ENCODE data around the gene ITPR1.

The ITPR1 gene

GRCh38 chr3:4580346-4581123 lies 87.4 kb downstream of the ITPR1 start:
- Histone ChIP-seq H3K4me2 (ENCODE audit: low read length) (no peak overlapping the region), H3F3A (ENCODE audit: insufficient read depth, low read length) (no peaks in the 10 kb centered on the region), H3K9ac (ENCODE audit: low read length) (no peak overlapping the region), H3K4me3 (ENCODE audit: low read depth, low read length, poor library complexity, severe bottlenecking) (no peak overlapping the region), H3K4me1 (ENCODE audit: insufficient read depth, low read length, severe bottlenecking) (no peaks in the 10 kb centered on the region), H3K9me2 (ENCODE audit: low read depth, low read length) (no peaks in the 10 kb centered on the region), H3K27ac (ENCODE audit: low read depth, low read length, poor library complexity, severe bottlenecking) (no peak overlapping the region), H3K27me3 (ENCODE audit: insufficient read depth, low read length) (no peaks in the 10 kb centered on the region), H4K20me1 (ENCODE audit: insufficient read depth, low read length) (no peaks in the 10 kb centered on the region; the same call in 1 of the 2 replicates), H3K36me3 (ENCODE audit: insufficient read depth, low read length) (no peaks in the 10 kb centered on the region), H3K9me3 (ENCODE audit: low read length) (no peaks in the 10 kb centered on the region), H2AFZ (ENCODE audit: low read length) (no peak overlapping the region), H3K79me2 (ENCODE audit: insufficient read depth, low read length) (no peaks in the 10 kb centered on the region)
- TF ChIP-seq EZH2 (IDR thresholded peaks at IDR 0.05; ENCODE audit: borderline replicate concordance, low read length) = no peak
- no peak for TF ChIP-seq CTCF (IDR thresholded peaks at IDR 0.05; ENCODE audit: low read length)

- no peaks in the 10 kb centered on the region for H3K9me3 ChIP-seq (ENCODE audit: low read length)
- H3K36me3 ChIP-seq (ENCODE audit: insufficient read depth, low read length) = no peaks in the 10 kb centered on the region
- no peaks in the 10 kb centered on the region for H3K4me1 ChIP-seq (ENCODE audit: insufficient read depth, low read length, severe bottlenecking)
- no peak overlapping the region for H3K4me2 ChIP-seq (ENCODE audit: low read length)
- no peaks in the 10 kb centered on the region for H3F3A ChIP-seq (ENCODE audit: insufficient read depth, low read length)
- no peaks in the 10 kb centered on the region for H3K9me2 ChIP-seq (ENCODE audit: low read depth, low read length)
- H3K4me3 ChIP-seq (ENCODE audit: low read depth, low read length, poor library complexity, severe bottlenecking) = no peak overlapping the region
- no peak overlapping the region for H2AFZ ChIP-seq (ENCODE audit: low read length)
- H4K20me1 ChIP-seq (ENCODE audit: insufficient read depth, low read length) = no peaks in the 10 kb centered on the region; the same call in 1 of the 2 replicates
- H3K27me3 ChIP-seq (ENCODE audit: insufficient read depth, low read length) = no peaks in the 10 kb centered on the region
- TF ChIP-seq CTCF (IDR thresholded peaks at IDR 0.05; ENCODE audit: low read length) (no peak), EZH2 (IDR thresholded peaks at IDR 0.05; ENCODE audit: borderline replicate concordance, low read length) (no peak)
- H3K9ac ChIP-seq (ENCODE audit: low read length) = no peak overlapping the region
- no peak overlapping the region for H3K27ac ChIP-seq (ENCODE audit: low read depth, low read length, poor library complexity, severe bottlenecking)
- H3K79me2 ChIP-seq (ENCODE audit: insufficient read depth, low read length) = no peaks in the 10 kb centered on the region
Observed at GRCh38 chr3:4581124-4581424, 87.9 kb downstream of the ITPR1 start.

- Histone ChIP-seq H3K9me2 (ENCODE audit: low read depth, low read length) (no peaks in the 10 kb centered on the region), H2AFZ (ENCODE audit: low read length) (no peak overlapping the region), H3K9ac (ENCODE audit: low read length) (no peak overlapping the region), H3K4me3 (ENCODE audit: low read depth, low read length, poor library complexity, severe bottlenecking) (no peak overlapping the region), H3K36me3 (ENCODE audit: insufficient read depth, low read length) (no peaks in the 10 kb centered on the region), H3K4me2 (ENCODE audit: low read length) (no peak overlapping the region), H3K27ac (ENCODE audit: low read depth, low read length, poor library complexity, severe bottlenecking) (no peak overlapping the region), H4K20me1 (ENCODE audit: insufficient read depth, low read length) (no peaks in the 10 kb centered on the region; the same call in 1 of the 2 replicates), H3K4me1 (ENCODE audit: insufficient read depth, low read length, severe bottlenecking) (no peaks in the 10 kb centered on the region), H3K79me2 (ENCODE audit: insufficient read depth, low read length) (no peaks in the 10 kb centered on the region), H3F3A (ENCODE audit: insufficient read depth, low read length) (no peaks in the 10 kb centered on the region), H3K9me3 (ENCODE audit: low read length) (no peaks in the 10 kb centered on the region), H3K27me3 (ENCODE audit: insufficient read depth, low read length) (no peaks in the 10 kb centered on the region)
- TF ChIP-seq CTCF (IDR thresholded peaks at IDR 0.05; ENCODE audit: low read length) (no peak), EZH2 (IDR thresholded peaks at IDR 0.05; ENCODE audit: borderline replicate concordance, low read length) (no peak)
Observed at GRCh38 chr3:4581498-4581897, 88.3 kb downstream of the ITPR1 start.
